Cardiac muscle cell (in vitro differentiated cells and primary cell): ENCODE data around the gene ZMYM4. TPM values are rescaled to one million over a fixed set of nuclear protein-coding genes. Genes with fewer than 3 reads are reported as not detected.

Experiments used
- DNase-seq, 2 donors: peaks; one replicate each; pipeline versions ENCODE4 v3.0.0 to v3.0.0-alpha.2; 2010 to 2017; ENCODE audit warnings: low read depth in 1 of 2, low spot score in 1 of 2
- H3K27ac ChIP-seq: fragments of 200-600 bp; sonication (generic); 2 replicates; pipeline ENCODE4 v1.5.1; 2016
- H3K27me3 ChIP-seq: fragments of 200-600 bp; sonication (generic); 2 replicates; pipeline ENCODE4 v1.6.0; 2016; ENCODE audit warnings: control low read depth
- H3K36me3 ChIP-seq: fragments of 200-600 bp; sonication (generic); 2 replicates; pipeline ENCODE4 v1.5.1; 2016; ENCODE audit warnings: control low read depth
- H3K4me1 ChIP-seq: fragments of 200-600 bp; sonication (generic); 2 replicates; pipeline ENCODE4 v1.8.1; 2017; ENCODE audit warnings: low read depth, mild to moderate bottlenecking, mixed run types
- H3K4me3 ChIP-seq: fragments of 200-600 bp; sonication (generic); 2 replicates; pipeline ENCODE4 v1.5.1; 2016; ENCODE audit warnings: mild to moderate bottlenecking
- H3K9me3 ChIP-seq: fragments of 200-600 bp; sonication (generic); 2 replicates; pipeline ENCODE4 v1.5.1; 2017; ENCODE audit warnings: low read depth, mild to moderate bottlenecking, control low read depth
- polyA plus RNA-seq: library from polyadenylated mRNA; unstranded; fragments of >200 nt; fragmentation: Nextera tagmentation; extraction: Ambion mirVana; gene quantifications from 2 replicates; pipeline ENCODE4 v1.2.1, GENCODE V29; 2016
- total RNA-seq: library from RNA; depleted of rRNA; stranded (reverse); fragments of >200 nt; gene quantifications from 2 replicates; pipeline ENCODE4 v1.2.3, GENCODE V29; 2016
- TF ChIP-seq, protein P1 (sequence below): IDR thresholded peaks from 2 replicates; pipeline ENCODE4 v1.5.1; 2012; ENCODE audit warnings: low read depth, mild to moderate bottlenecking, low read length

ZMYM4 gene
- total and polyA plus RNA-seq, 2 experiments from 2014 or later, result 27.9 to 34.8 TPM

DNA sequence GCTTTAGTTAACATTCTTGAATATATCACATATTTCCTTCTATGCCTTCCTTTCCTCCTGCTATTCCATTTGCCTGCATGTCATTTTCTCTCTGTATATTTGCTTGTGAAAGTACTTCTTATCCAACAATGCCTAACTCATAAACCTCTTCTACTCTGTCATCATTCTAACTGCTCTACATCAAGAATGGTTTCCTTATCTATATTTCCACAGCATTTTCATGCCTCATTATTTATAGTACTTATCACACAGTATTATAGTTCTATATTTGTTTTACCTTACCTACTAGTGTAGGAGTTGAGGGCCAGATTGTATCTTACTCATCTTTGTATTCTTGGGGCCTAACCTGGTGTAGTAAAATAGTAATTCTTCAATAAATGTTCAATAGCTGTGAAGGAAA is 91.5 kb downstream of the ZMYM4 start:
- Histone ChIP-seq H3K36me3 (peaks cover 8% of the 10 kb centered on the region), H3K4me3 (no peak overlapping the region), H3K4me1 (peaks cover 4% of the 10 kb centered on the region), H3K9me3 (no peaks in the 10 kb centered on the region), H3K27me3 (no peaks in the 10 kb centered on the region), H3K27ac (no peak overlapping the region)
- no peak for DNase-seq
- TF ChIP-seq, protein P1, sequence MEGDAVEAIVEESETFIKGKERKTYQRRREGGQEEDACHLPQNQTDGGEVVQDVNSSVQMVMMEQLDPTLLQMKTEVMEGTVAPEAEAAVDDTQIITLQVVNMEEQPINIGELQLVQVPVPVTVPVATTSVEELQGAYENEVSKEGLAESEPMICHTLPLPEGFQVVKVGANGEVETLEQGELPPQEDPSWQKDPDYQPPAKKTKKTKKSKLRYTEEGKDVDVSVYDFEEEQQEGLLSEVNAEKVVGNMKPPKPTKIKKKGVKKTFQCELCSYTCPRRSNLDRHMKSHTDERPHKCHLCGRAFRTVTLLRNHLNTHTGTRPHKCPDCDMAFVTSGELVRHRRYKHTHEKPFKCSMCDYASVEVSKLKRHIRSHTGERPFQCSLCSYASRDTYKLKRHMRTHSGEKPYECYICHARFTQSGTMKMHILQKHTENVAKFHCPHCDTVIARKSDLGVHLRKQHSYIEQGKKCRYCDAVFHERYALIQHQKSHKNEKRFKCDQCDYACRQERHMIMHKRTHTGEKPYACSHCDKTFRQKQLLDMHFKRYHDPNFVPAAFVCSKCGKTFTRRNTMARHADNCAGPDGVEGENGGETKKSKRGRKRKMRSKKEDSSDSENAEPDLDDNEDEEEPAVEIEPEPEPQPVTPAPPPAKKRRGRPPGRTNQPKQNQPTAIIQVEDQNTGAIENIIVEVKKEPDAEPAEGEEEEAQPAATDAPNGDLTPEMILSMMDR, result no peak

DNA sequence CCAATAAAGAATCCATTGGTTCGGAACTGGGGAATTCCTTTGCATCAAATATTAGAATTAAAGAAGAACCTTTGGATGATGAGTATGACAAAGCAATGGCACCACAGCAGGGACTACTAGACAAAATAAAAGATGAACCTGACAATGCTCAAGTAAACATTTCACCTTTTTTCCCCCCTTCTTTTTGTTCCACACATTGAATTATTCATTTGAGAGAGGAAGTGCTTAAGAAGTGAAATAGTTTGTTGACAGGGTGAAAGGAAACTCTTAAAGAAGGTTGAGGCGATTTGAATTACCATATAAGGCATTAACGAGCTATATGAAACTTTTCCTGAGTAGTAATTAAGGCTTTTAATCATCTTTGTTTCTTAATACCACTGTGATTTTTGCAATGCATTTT is 93.1 kb downstream of the ZMYM4 start:
- Histone ChIP-seq H3K4me1 (peaks cover 4% of the 10 kb centered on the region), H3K4me3 (no peak overlapping the region), H3K27me3 (no peaks in the 10 kb centered on the region), H3K9me3 (no peaks in the 10 kb centered on the region), H3K36me3 (peaks cover 8% of the 10 kb centered on the region), H3K27ac (peak overlapping the region; percentile 24)
- TF ChIP-seq, protein P1, result no peak
- no peak for DNase-seq

DNA sequence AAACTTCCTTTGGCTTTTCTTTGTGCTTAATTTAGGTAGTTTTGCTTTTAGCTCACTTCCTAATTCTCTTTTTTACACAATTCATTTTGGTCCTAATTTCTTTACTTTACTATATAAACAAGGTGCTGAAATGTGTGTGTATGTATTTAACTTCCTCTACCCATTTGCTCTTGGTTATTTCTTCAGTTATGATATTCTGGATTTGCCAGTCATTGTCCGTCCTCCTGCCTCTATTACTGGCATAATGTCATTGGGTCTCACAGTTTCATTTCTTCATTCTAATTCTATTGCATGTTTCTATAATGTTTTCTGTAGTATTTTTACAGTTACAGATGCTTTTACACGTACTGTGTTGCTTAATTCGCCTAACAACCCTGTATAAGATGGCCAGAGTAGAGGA is 96.2 kb downstream of the ZMYM4 start:
- Histone ChIP-seq H3K36me3 (peaks cover 8% of the 10 kb centered on the region), H3K4me1 (peaks cover 4% of the 10 kb centered on the region), H3K27me3 (no peaks in the 10 kb centered on the region), H3K4me3 (no peak overlapping the region), H3K27ac (no peak overlapping the region), H3K9me3 (no peaks in the 10 kb centered on the region)
- no peak for DNase-seq
- TF ChIP-seq, protein P1, result no peak

DNA sequence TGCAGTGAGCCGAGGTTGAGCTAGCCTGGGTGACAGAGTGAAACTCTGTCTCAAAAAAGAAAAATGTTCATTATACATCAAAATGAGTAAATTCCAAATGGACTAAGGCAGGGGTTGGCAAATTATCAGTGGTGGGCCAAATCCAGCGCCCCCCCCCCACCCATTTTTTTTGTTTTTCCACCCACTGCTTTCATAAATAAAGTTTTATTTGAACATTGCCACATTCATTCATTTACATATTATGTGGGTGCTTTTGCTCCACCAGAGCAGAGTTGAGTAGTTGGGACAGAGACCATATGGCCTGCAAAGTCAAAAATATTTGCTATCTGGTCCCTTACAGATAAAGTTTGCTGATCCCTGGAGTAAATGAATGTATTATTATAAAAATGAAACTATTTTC is 99.4 kb downstream of the ZMYM4 start:
- TF ChIP-seq, protein P1, result no peak
- no peak for DNase-seq
- Histone ChIP-seq H3K4me1 (no peaks in the 10 kb centered on the region), H3K36me3 (peaks cover 4% of the 10 kb centered on the region), H3K4me3 (no peak overlapping the region), H3K27me3 (no peaks in the 10 kb centered on the region), H3K9me3 (no peaks in the 10 kb centered on the region), H3K27ac (no peak overlapping the region)

DNA sequence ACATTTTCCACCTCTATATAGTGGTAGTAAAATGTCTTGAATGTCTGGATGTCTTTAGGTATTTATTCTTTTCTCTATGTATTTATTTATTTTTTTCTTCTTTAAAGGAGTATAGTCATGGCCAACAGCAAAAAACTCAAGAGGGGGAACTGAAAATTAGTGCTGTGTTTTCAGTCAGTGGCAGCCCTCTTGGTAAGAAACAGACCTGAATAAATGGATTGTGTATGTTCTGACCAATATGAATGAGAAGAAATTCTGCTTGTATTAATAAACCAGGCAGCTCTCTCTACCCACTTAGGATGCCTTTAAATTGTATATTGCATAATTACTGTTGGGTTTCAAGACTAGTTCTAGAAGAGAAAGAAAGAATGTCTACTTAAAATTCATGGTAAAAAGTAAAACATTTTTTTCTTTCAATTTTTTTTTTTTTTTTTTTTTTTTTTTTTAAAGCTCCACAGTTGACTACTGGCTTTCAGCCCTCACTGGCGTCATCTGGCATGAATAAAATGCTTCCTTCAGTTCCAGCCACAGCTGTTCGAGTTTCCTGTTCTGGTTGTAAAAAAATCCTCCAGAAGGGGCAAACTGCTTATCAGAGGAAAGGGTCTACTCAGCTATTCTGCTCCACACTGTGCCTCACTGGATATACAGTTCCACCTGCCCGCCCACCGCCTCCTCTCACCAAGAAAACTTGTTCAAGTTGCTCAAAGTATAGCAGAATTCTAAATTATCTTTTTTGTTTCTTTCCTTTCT is 101.6 kb downstream of the ZMYM4 start:
- no peak overlapping the region for H3K4me3 ChIP-seq
- DNase-seq, result peak in 1 of 2 donors; percentile 91
- no peaks in the 10 kb centered on the region for H3K9me3 ChIP-seq
- no peaks in the 10 kb centered on the region for H3K4me1 ChIP-seq
- H3K27ac ChIP-seq, result no peak overlapping the region
- TF ChIP-seq, protein P1, result no peak
- no peaks in the 10 kb centered on the region for H3K27me3 ChIP-seq
- H3K36me3 ChIP-seq, result peaks cover 8% of the 10 kb centered on the region
